ENCODE results near the gene ZNF205.

GRCh38 chr16:3071655-3072054 is 40.7 kb upstream of the ZNF205 start:
- TF ChIP-seq SUZ12 (IDR thresholded peaks at IDR 0.05; ENCODE audit: unreplicated experiment) (no peak), CTCF (IDR thresholded peaks at IDR 0.05 in 2 of 3, conservative IDR thresholded peaks at IDR 0.05 in 1 of 3; ENCODE audit: control insufficient read depth in 2 of 3, extremely low read depth in 1 of 3, insufficient read depth in 1 of 3, low read depth in 3 of 3, low read length in 3 of 3) (no peak), POLR2AphosphoS5 (IDR thresholded peaks at IDR 0.05; ENCODE audit: low read length) (no peak), USF1 (IDR thresholded peaks at IDR 0.05; ENCODE audit: borderline replicate concordance, extremely low read length, insufficient read depth, low read depth, low read length) (no peak), RFX5 (IDR thresholded peaks at IDR 0.05; ENCODE audit: low read depth, low read length) (no peak), SIN3A (IDR thresholded peaks at IDR 0.05; ENCODE audit: low read depth, low read length) (no peak), EP300 (IDR thresholded peaks at IDR 0.05; ENCODE audit: borderline replicate concordance in 1 of 2, control insufficient read depth in 1 of 2, low read depth in 2 of 2, low read length in 2 of 2) (no peak), EZH2 (IDR thresholded peaks at IDR 0.05; ENCODE audit: borderline replicate concordance, control insufficient read depth, low read depth, low read length) (no peak), NKRF (conservative IDR thresholded peaks at IDR 0.05) (no peak), ZBTB11 (CRISPR knock-in tag; IDR thresholded peaks at IDR 0.05) (no peak), NFIC (IDR thresholded peaks at IDR 0.05; ENCODE audit: low read depth, low read length) (no peak), MYC (IDR thresholded peaks at IDR 0.05; ENCODE audit: insufficient read depth, insufficient read length, insufficient replicate concordance, low read length, severe bottlenecking) (no peak)

Measured in GM12878 (cell line).